Inferior parietal cortex (tissue), 1 donor: ENCODE results near the gene CYP39A1.

Source experiments
- DNase-seq: peaks from one replicate; pipeline ENCODE4 v3.0.0-alpha.2; 2016; ENCODE audit errors: extremely low spot score

CYP39A1 gene

DNA sequence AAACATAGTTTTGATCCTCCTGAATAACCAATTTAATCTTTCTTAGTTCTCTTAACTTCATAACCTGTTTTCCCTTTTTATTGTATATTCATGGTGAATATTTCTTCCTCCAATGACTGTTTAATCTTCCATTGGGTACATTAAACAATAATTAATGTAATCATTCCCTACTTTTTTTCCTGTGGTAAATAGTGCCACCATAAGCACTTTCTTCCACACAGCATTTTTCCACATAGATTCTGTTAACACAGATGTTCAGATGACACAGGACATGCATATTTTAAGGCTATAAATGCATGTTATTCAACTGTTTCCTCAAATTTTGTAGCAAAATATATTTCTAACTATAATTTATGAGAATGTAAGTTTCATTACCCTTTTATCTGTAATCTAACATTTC is 61.9 kb downstream of the CYP39A1 start:
- DNase-seq: no peak

DNA sequence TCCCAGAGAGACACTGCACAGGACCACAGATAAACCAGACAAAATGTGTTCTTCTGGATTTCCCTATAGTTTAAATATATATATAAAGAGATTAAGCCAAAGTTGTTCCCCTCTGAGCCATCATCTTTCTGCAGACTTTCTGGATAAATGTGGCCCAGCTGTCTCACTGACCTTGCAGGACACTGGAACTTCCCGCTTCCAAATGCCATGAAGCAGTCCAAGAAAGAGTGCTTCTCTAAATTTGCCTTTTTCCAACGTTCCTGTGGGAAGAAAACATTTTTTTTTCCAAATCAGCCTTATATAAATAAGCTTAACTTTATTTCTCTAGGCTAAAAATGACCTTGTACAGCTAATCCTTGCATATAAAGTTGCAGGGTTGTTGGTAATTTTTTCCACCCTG is 65.7 kb downstream of the CYP39A1 start:
- DNase-seq: no peak

DNA sequence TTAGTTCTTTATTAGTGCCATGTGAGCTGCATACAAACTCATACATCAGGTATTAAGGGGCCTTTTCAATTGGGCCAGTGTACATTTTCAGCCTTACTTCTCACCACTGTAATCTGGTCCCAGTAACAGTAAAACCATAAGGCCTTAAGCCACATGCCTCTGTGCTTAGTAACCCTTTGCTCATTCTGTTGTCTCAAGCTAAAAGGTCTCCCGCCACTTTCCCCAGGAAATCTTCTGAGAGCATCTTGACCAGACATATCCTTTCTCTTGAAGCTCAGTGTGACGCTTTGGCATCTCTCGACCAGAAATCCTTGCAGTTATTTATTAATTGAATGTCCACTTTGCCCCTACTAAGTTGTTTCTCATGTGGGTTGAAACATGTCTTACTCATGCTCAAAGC is 68.0 kb downstream of the CYP39A1 start:
- no peak for DNase-seq

DNA sequence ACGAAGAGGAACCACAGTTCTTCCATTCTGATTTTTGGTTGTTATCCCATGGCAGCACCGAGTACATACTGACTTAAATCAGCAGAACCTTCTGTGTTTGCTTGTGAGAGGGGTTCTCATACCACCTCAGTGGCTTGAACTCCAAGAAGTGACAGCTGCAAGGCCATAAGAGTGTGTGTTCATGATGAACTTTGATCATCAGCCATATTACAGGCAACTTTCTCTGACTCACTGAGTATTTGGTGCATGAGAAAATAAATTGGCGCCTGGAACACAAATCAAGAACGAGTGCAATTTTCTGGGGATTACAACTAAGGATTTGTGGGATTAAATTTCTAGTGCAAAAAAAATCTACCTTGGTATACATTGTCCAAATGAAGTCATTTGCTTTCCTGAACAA is 68.9 kb downstream of the CYP39A1 start:
- DNase-seq: no peak

DNA sequence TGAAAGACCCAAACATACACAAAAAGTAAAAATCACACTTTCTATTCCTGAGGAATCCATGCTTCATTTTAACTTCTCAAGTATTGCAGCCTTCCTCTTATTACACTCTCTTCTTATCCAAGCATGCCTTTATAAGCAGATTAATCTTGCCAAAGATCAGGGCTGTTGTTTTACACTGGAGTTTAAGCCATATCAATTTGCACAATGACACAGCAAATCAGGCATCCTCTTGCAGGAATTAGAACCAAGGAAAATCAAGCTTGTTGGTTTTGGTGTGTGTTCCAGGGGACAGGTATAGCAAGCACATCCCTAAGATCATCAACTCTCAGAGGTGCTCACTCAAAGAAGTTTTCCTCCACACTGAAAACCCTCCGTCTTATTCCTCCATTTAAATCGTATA is 69.5 kb downstream of the CYP39A1 start:
- DNase-seq: no peak

DNA sequence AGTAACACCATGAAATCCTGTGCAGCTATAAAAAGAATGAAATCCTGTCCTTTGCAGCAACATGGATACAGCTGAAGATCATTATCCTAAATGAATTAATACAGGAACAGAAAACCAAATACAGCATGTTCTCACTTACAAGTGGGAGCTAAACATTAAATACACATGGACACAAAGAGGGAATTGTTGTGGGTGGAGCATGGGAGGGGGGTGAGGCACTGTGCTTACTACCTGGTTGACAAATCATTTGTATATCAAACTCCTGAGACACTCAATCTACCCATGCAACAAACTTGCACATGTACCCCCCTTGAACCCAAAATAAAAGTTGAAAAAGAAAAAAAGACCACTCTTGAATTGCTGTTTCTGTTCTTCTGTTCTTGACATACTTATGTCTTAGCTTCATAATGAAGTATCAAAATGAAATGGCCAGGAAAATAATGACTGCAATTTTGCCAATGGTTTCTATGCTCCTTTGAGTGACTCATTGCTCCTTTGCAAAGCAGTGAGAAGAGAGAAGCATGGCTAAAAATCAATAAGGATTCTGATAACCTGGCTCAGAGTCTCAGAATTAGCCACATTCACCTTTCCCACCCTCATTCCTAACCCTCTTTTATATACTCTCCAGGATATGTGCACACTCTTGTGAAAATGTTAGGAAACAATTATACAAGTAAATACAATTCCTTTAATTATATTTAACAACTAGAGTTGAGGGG is 71.0 kb downstream of the CYP39A1 start:
- DNase-seq: no peak

DNA sequence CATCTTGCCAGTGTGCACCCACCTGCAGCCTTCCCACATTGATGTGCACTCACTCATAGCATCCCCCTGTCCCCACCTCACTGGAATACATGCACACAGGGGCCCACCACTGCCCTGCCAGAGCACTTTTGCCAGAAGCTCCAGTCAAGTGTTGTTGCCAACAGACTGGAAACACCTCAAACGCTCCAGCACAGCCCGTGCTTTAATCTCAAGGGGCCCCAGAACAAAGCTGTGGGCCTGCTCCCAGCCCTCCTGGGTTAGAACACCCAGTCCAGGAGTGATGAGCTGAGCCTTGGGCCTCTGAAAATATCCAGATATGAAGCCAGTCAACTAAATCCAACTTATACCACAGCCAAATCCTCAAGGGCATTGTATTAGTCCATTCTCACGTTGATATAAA is 77.1 kb downstream of the CYP39A1 start:
- DNase-seq: no peak

DNA sequence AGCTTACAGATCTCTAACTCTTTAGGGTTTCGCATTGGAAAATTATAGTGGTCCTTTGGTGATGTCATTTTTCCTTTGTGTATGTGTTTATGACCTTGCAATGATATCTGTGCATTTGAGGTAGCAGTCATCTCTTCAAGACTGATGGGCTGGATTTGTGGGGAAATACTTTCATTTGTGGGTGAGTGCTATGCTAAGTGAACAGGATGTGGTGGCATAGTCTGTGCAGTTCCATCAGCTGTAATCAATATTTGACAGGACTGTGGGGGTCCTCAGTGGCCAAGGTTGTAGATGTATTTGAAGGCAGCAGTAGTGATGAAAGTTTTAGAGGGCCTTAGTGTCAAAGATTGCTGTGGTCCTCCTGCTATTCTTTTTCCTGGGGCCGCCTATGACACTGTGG is 79.5 kb downstream of the CYP39A1 start:
- DNase-seq: no peak

DNA sequence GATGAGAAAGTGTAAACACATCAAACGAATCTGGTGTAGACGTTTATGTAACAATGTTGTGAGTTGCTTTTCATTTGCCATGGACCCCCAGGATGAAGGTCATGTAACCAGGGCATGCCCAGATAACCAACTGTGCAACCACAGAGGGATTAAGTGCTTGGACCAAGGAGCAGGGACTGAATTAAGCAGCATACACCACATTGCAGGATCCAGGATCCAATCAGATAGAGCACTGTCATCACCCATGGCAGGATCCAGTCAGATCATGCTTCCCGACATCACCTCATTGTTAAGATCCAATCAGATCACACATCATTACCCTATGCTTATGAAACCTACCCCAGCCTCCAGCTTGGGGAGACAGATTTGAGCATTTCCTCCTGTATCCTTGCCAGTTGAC is 87.1 kb downstream of the CYP39A1 start:
- no peak for DNase-seq

DNA sequence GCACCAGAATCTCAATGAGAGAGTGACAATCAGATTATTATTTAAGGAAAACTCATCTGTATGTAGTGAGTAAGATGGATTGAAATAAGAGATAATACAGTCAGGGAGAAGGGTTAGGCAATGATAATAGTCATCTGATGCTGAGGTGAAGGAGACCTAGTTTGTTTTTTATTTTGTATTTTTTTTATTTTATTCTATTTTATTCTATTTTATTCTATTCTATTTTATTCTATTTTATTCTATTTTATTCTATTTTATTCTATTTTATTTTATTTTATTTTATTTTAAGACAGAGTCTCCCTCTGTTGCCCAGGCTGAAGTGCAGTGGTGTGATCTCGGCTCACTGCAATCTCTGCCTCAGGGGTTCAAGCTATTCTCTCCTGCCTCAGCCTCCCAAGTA is 88.7 kb downstream of the CYP39A1 start:
- no peak for DNase-seq

DNA sequence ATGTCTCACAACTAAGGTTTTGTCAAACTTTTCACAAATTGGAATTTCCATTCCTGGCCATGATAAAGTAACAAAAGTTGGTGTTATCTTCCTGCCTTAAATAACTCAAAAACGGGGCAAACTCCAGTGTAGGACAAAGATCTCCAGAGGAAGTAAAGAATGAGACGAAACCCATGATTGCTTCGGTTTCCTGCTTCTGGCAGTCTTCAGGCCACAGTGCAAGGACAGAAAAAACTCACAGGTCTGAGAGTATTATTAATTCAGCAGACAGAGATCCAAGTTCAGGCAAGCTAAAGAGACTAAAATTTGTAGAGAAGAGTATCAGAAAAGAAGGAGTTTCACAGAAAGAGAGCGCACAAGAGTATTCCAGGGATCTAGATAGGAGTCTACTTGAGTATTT is 96.6 kb downstream of the CYP39A1 start:
- DNase-seq: no peak

DNA sequence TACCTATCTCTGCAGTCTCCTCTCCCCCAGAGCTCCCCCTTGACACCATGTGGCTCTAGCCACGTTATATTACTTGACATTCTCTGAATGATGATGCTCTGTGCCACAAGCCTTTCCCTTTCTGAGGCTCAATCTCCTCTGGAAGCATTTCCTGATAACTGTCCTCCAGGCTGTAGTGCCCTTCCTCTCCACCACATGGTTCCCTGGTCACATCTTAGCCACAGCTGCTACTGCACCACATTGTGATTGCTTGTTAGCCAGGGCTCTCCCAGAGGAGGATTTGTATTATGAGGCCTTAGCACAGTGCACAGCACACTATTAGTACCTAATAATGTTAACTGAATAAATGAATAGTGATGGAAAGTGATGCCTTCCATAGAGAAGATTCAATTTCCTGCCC is 97.5 kb downstream of the CYP39A1 start:
- DNase-seq: no peak

DNA sequence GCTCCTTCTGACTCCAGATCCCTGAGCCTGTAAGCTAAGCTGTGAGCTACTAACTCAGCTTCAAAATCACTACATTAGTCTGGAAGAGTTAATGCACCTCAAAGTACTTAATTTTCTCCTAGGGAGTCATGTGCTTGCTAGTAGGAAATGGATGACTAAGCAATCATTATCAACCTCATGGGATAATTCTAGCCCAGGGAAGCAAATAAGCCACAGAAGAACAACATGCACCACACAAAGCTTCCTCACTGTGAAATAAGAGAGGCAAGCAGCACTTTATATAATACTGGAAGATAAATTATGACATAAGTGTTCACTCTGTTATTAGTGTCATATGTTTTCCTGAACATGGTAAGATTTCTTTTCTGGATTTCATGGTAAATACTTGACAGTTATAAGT is 103.5 kb downstream of the CYP39A1 start:
- DNase-seq: no peak

DNA sequence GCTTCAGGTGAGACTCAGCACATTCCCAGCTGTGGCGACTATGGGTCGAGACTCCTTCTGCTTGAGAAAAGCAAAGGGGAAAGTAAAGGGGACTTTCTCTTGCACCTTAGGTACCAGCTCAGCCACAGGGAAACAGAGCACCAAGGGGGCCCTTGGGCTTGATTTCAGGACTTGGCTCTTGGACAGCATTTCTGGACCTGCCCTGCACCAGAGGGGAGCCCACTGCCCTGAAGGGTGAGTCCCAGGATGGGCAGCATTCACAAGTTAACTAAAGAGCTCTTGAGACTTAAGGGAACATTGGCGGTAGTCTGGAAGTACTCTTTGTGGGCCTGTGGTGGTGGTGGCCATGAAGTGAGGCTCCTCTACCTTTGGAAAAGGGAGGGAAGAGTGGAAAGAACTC is 111.1 kb downstream of the CYP39A1 start:
- DNase-seq: no peak

DNA sequence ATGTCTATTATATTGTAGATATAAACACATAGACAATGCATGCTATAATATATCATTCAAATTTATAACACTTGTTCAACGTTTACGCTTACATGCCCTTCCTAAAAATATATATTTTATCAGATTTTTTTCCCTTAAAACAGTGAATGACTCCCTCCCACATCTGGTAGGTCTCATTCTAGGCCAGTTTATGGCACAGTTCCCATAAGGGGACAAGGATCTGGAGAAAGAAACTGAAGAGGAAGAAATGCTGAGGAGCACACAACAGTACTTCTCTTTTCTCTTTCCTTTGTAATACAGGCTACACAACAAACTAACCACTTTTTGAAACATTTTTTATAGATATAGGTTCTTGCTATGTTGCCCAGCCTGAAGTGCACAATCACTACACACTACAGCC is 112.8 kb downstream of the CYP39A1 start:
- DNase-seq: no peak

DNA sequence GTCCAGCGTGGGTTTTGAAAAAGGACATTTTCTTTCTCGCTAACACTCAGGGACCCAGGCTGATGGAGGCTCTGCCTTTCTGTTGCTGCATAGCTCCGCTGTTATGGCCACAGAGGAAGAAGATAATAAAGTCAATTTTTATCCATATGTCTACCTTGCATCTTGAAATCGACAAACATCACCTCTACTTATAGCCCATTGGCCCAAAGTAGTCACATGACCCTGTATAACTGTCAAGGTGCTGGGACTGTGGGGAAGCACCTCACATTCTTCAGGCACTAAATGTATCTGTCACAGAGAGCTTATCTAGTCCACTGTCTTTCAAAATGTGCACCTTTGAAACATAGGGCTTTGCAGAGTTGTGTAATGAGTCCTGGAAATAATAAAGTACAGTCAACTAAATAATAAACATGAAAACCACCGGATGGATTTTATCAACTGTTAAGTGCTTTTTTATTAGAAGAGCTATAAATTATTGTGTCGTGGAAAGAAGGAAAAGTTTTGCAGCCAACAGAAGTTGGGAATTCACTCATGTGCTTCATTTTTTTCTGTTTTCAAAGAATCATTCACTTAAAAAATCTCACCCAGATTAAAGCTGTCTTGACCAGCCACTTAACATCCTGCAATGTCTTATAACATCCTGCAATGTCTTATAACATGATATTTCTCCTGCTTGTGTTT is 113.7 kb downstream of the CYP39A1 start:
- DNase-seq: no peak

DNA sequence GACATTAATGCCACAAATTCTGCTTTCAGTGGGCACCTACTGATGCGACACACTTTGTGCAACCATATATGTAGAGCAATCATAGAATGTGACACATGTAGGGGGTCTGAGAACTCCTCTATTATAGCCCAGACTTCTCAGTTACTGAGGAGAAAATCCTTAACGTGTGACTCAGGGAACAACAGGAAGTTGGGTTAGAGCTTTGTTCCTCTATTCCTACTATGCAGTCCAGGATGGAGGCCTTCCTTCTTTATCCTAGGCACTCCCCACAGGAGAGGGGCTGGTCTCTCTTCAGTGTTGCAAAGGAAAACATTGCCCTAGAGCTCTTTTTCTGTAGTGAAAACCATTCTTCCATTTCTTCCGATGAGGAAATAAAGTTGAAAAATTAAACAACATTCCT is 121.7 kb downstream of the CYP39A1 start:
- DNase-seq: no peak

DNA sequence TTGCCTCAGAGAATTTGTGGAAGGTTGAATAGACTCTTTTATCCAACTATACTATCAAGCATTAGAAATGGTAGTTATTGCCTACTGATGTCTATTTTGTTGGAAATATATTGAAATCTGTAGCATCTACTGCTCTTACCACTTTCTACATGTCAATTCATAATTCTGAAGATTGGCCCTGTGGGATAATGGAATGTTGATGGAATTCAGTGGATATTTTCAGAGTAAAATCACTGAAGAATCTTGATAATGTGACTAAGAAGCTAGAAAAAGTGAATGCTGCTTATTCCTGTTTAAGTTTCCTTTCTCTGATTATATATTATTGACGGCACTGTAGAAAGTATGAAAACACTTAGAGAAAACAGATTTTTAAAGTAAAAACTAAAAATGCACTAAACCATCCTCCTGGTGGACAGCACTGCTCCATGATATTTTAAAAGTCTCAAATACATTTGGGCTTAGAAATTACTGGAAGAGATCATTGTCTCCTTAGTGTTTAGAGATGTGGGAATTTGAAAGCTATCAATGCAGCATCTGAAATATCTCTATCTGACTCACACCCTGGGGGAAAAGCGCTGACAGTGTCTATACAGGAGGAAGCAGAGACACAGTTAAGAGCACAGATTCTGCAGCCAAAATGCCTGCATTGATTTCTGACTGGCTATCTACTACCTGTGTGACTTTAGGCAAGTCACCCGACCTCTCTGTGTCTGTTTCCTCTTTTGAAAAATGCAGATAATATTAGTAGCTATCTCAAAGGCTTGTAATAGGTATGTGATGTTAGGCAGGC is 123.5 kb downstream of the CYP39A1 start:
- no peak for DNase-seq

DNA sequence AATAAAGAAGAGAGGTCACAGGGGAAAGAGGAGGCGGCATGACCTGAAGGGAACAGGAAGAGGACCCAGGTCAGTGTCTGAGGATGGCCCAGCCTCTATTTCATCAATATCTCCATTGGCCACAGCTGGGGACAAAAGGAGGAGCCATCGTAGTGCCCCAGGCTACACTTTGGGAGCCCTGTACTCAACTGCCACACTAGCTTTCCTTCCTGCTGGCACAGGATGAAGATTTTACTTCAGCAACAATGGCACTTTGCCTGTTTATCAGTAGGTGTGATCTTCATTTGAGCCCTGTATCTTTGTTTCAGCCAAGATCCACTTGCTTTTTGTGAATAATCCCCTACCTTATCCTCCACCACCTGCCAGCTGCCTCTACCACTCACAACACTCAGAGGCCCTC is 126.0 kb downstream of the CYP39A1 start:
- no peak for DNase-seq

DNA sequence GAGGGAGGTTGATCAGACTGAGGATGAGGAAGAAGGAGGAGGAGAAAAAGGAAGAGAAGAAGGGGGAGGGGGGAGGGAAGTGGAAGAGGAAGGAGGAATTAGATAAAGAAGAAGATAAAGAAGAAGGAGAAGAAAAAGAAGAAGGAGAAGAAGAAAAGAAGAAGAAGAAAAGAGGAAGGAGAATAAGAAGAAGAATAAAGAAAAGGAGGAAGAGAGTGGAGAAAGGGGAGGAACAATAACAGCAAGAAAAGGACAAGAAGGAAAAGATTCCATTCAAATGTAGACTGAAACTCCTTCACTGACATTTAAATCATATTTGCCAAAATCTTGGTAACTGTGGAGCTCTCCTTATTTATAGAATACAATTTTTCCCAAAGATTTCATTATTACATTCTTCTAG is 127.0 kb downstream of the CYP39A1 start:
- no peak for DNase-seq

DNA sequence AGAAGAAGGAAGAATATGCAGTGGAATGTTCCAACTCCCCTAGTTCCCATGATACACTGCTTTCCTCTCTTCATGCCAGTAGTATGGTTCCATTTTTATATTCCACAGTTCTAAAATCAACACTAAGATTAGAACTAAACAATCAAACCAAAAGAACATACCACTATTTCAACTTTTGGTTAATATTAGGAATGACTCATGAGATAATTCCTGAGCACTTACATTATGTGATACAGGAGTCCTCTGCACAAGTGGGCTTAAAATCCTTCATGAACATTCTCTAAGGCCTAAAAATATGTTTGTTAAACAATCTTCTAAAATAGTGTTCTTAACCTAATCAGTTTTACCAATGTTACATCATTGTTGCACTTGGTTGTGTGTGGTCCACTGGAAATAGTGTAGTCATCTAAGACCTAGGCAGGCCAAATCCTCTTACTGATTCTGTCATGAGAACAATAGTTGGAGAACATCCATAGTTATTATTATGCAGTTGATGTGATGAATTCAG is 131.1 kb downstream of the CYP39A1 start:
- DNase-seq: no peak

DNA sequence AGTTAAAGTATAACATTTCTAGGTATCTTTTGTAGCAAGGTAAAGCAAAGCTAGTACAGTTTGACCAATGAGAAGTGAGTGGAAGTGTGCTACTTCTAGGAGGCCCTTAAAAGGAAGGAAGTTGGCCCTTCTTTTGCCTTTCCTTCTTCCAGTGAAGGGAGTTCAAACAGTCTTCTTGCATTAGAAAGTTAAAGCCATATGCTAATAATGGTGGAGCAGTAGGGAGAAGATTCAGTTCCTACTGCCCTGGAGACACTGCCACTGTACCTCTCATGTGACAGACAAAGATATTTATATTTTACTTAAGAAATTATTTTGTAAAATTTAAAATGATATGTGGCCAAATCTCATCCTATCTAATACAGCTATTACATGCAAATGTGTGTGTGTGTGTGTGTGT is 135.4 kb downstream of the CYP39A1 start:
- DNase-seq: no peak

DNA sequence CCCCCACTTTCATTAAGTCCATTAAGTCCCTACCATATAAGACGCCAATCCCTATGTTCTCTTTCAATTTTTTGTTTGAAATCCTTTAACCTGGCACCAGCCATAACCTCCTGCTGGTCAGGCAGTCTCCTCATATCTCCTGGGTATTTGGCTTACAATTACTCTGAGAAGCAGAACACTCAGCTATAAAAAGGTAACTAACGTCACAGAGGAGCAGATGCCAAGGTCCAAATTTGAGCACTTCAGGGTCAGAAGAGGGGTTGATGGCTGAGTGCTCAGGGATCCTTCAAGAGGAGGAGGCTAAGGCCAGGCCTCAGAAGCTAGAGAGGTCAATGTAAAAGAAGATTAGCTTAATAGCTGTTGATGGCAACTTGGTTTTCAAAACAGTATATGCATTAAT is 139.1 kb downstream of the CYP39A1 start:
- DNase-seq: no peak
